Activated CD4-positive, alpha-beta T cell treated with anti-CD3 and anti-CD28 coated beads, Interleukin-2, amount 10 ng/mL, durations not matched to agents 7 days and 5 days (primary cell): Measurements from ENCODE around the gene RNASEL. TPM values are rescaled to one million over a fixed set of nuclear protein-coding genes. Genes with fewer than 3 reads are reported as not detected.

Source experiments
- CTCF ChIA-PET: fragments of 350-600 bp; sonication (Branson Sonifier 250); formaldehyde crosslinking; loops from one replicate; lab custom pipeline; 2021; ENCODE audit warnings: antibody characterized with exemption; lab: Charles Lee
- POLR2A ChIA-PET: fragments of 350-600 bp; sonication (Branson Sonifier 250); formaldehyde crosslinking; loops from one replicate; lab custom pipeline; 2021; ENCODE audit warnings: antibody characterized with exemption; lab: Charles Lee
- DNase-seq: peaks from one replicate; pipeline ENCODE4 v3.0.0-alpha.2; 2020
- H3K27ac Mint-ChIP-seq: one replicate; pipeline ENCODE4 v1.8.0; 2021; ENCODE audit warnings: mild to moderate bottlenecking, moderate library complexity, mixed read lengths
- H3K27me3 Mint-ChIP-seq: one replicate; pipeline ENCODE4 v1.8.0; 2021; ENCODE audit warnings: mixed read lengths
- H3K36me3 Mint-ChIP-seq: one replicate; pipeline ENCODE4 v1.8.0; 2021; ENCODE audit warnings: low read depth, mixed read lengths
- H3K4me1 Mint-ChIP-seq: one replicate; pipeline ENCODE4 v1.8.0; 2021; ENCODE audit warnings: mixed read lengths
- H3K4me3 Mint-ChIP-seq: one replicate; pipeline ENCODE4 v1.8.0; 2021; ENCODE audit warnings: mild to moderate bottlenecking, moderate library complexity, mixed read lengths
- H3K9me3 Mint-ChIP-seq: one replicate; pipeline ENCODE4 v1.8.0; 2021; ENCODE audit warnings: mixed read lengths
- total RNA-seq, 2 experiments: library from RNA; stranded (reverse); gene quantifications; one replicate each; pipeline ENCODE4 v1.2.3, GENCODE V29; 2021

Gene RNASEL
- total RNA-seq, 2 experiments from 2014 or later = 6.7 to 7.3 TPM

GRCh38 chr1:182603646-182604174 is 14.7 kb upstream of the RNASEL start:
- peaks cover 16% of the 10 kb centered on the region for H3K4me1 Mint-ChIP-seq
- POLR2A ChIA-PET = interaction anchor here (1.2 kb wide), 1 partner anchor 12 kb away, joined by 5 read pairs; no protein-coding TSS in a partner anchor
- H3K27me3 Mint-ChIP-seq = peaks cover 41% of the 10 kb centered on the region
- H3K27ac Mint-ChIP-seq = peak overlapping the region; percentile 81
- peak overlapping the region; percentile 73 for H3K4me3 Mint-ChIP-seq
- no peak for DNase-seq
- peaks cover 2% of the 10 kb centered on the region for H3K36me3 Mint-ChIP-seq
- CTCF ChIA-PET = interaction anchor here (0.9 to 15.9 kb wide), 10 partner anchors 8 to 236 kb away, joined by 3 to 238 read pairs (median 4); no protein-coding TSS in a partner anchor
- H3K9me3 Mint-ChIP-seq = no peaks in the 10 kb centered on the region

GRCh38 chr1:182602935-182603645 is 14.0 kb upstream of the RNASEL start:
- H3K27ac Mint-ChIP-seq = peak overlapping the region; percentile 81
- ChIA-PET POLR2A (interaction anchor here (1.2 kb wide), 1 partner anchor 13 kb away, joined by 5 read pairs; no protein-coding TSS in a partner anchor), CTCF (interaction anchor here (1.0 to 15.9 kb wide), 7 partner anchors 9 to 182 kb away, joined by 3 to 238 read pairs (median 4); no protein-coding TSS in a partner anchor)
- peaks cover 2% of the 10 kb centered on the region for H3K36me3 Mint-ChIP-seq
- H3K27me3 Mint-ChIP-seq = peaks cover 36% of the 10 kb centered on the region
- H3K4me3 Mint-ChIP-seq = peak overlapping the region; percentile 73
- H3K4me1 Mint-ChIP-seq = peaks cover 15% of the 10 kb centered on the region
- H3K9me3 Mint-ChIP-seq = no peaks in the 10 kb centered on the region
- peak; percentile 41 for DNase-seq

GRCh38 chr1:182601913-182602312 is 12.9 kb upstream of the RNASEL start:
- Mint-ChIP-seq H3K36me3 (peaks cover 2% of the 10 kb centered on the region), H3K4me3 (no peak overlapping the region), H3K27me3 (peaks cover 34% of the 10 kb centered on the region), H3K27ac (no peak overlapping the region), H3K9me3 (no peaks in the 10 kb centered on the region), H3K4me1 (peaks cover 7% of the 10 kb centered on the region)
- ChIA-PET POLR2A (no interaction called here), CTCF (interaction anchor here (0.7 to 15.9 kb wide), 5 partner anchors 9 to 183 kb away, joined by 4 to 238 read pairs (median 9); partner anchors contain the start of gene RNASEL)
- DNase-seq = no peak

GRCh38 chr1:182601416-182601786 is 12.3 kb upstream of the RNASEL start:
- Mint-ChIP-seq H3K4me3 (no peak overlapping the region), H3K27me3 (peaks cover 30% of the 10 kb centered on the region), H3K4me1 (peaks cover 6% of the 10 kb centered on the region), H3K9me3 (no peaks in the 10 kb centered on the region), H3K27ac (no peak overlapping the region), H3K36me3 (peaks cover 2% of the 10 kb centered on the region)
- peak; percentile 82 for DNase-seq
- CTCF ChIA-PET = interaction anchor here (0.7 to 15.9 kb wide), 8 partner anchors 9 to 239 kb away, joined by 3 to 238 read pairs (median 6); partner anchors contain the start of gene RNASEL
- POLR2A ChIA-PET = interaction anchor here (0.7 kb wide), 1 partner anchor 181 kb away, joined by 3 read pairs; no protein-coding TSS in a partner anchor

GRCh38 chr1:182600745-182601415 is 11.8 kb upstream of the RNASEL start:
- Mint-ChIP-seq H3K4me1 (peaks cover 6% of the 10 kb centered on the region), H3K27ac (no peak overlapping the region), H3K27me3 (peaks cover 27% of the 10 kb centered on the region), H3K4me3 (no peak overlapping the region), H3K9me3 (no peaks in the 10 kb centered on the region), H3K36me3 (peaks cover 2% of the 10 kb centered on the region)
- CTCF ChIA-PET = interaction anchor here (0.6 to 15.9 kb wide), 12 partner anchors 8 to 452 kb away, joined by 3 to 238 read pairs (median 4); partner anchors contain the start of gene RNASEL
- no peak for DNase-seq
- POLR2A ChIA-PET = interaction anchor here (0.7 kb wide), 1 partner anchor 181 kb away, joined by 3 read pairs; no protein-coding TSS in a partner anchor

GRCh38 chr1:182600036-182600713 is 11.1 kb upstream of the RNASEL start:
- Mint-ChIP-seq H3K9me3 (no peaks in the 10 kb centered on the region), H3K27ac (no peak overlapping the region), H3K36me3 (peaks cover 2% of the 10 kb centered on the region), H3K27me3 (peaks cover 20% of the 10 kb centered on the region), H3K4me3 (no peak overlapping the region), H3K4me1 (peaks cover 2% of the 10 kb centered on the region)
- ChIA-PET CTCF (interaction anchor here (1.0 to 15.9 kb wide), 9 partner anchors 11 to 240 kb away, joined by 3 to 238 read pairs (median 4); partner anchors contain the start of gene RNASEL), POLR2A (no interaction called here)
- DNase-seq = no peak

- CTCF ChIA-PET = interaction anchor here (0.7 to 15.9 kb wide), 5 partner anchors 8 to 198 kb away, joined by 3 to 238 read pairs (median 4); partner anchors contain the start of gene RNASEL
- Mint-ChIP-seq H3K36me3 (peaks cover 2% of the 10 kb centered on the region), H3K4me1 (peaks cover 2% of the 10 kb centered on the region), H3K27ac (no peak overlapping the region), H3K4me3 (no peak overlapping the region), H3K9me3 (no peaks in the 10 kb centered on the region), H3K27me3 (peaks cover 12% of the 10 kb centered on the region)
- POLR2A ChIA-PET = interaction anchor here (1.4 kb wide), 1 partner anchor 11 kb away, joined by 3 read pairs; no protein-coding TSS in a partner anchor
- DNase-seq = peak; percentile 27
Measured at GRCh38 chr1:182599339-182599738, 10.3 kb upstream of the RNASEL start.

GRCh38 chr1:182598296-182598695 is 9.2 kb upstream of the RNASEL start:
- H3K36me3 Mint-ChIP-seq = peaks cover 2% of the 10 kb centered on the region
- no peak overlapping the region for H3K27ac Mint-ChIP-seq
- H3K4me1 Mint-ChIP-seq = peaks cover 2% of the 10 kb centered on the region
- DNase-seq = no peak
- POLR2A ChIA-PET = interaction anchor here (1.2 to 1.4 kb wide), 2 partner anchors 10 to 184 kb away, joined by 3 to 4 read pairs; no protein-coding TSS in a partner anchor
- peaks cover 15% of the 10 kb centered on the region for H3K27me3 Mint-ChIP-seq
- no peak overlapping the region for H3K4me3 Mint-ChIP-seq
- H3K9me3 Mint-ChIP-seq = no peaks in the 10 kb centered on the region
- CTCF ChIA-PET = interaction anchor here (0.7 to 15.9 kb wide), 11 partner anchors 9 to 699 kb away, joined by 3 to 238 read pairs (median 3); partner anchors contain the start of gene RNASEL

GRCh38 chr1:182596934-182597333 is 7.9 kb upstream of the RNASEL start:
- ChIA-PET CTCF (interaction anchor here (0.6 to 15.9 kb wide), 8 partner anchors 10 to 509 kb away, joined by 3 to 238 read pairs (median 4); no protein-coding TSS in a partner anchor), POLR2A (no interaction called here)
- DNase-seq = no peak
- H3K27me3 Mint-ChIP-seq = peaks cover 20% of the 10 kb centered on the region
- no peak overlapping the region for H3K4me3 Mint-ChIP-seq
- H3K27ac Mint-ChIP-seq = no peak overlapping the region
- peaks cover 2% of the 10 kb centered on the region for H3K36me3 Mint-ChIP-seq
- H3K9me3 Mint-ChIP-seq = no peaks in the 10 kb centered on the region
- peaks cover 2% of the 10 kb centered on the region for H3K4me1 Mint-ChIP-seq

- no peak overlapping the region for H3K27ac Mint-ChIP-seq
- no peak overlapping the region for H3K4me3 Mint-ChIP-seq
- peaks cover 23% of the 10 kb centered on the region for H3K27me3 Mint-ChIP-seq
- peak; percentile 70 for DNase-seq
- peaks cover 2% of the 10 kb centered on the region for H3K4me1 Mint-ChIP-seq
- POLR2A ChIA-PET = no interaction called here
- no peaks in the 10 kb centered on the region for H3K9me3 Mint-ChIP-seq
- CTCF ChIA-PET = interaction anchor here (0.8 to 15.9 kb wide), 17 partner anchors 9 to 527 kb away, joined by 3 to 238 read pairs (median 4); partner anchors contain the start of genes NPL and RGS16
- peaks cover 2% of the 10 kb centered on the region for H3K36me3 Mint-ChIP-seq
Measured at GRCh38 chr1:182595641-182596240, 6.7 kb upstream of the RNASEL start.

GRCh38 chr1:182589931-182590330 is 875 bp upstream of the RNASEL start:
- ChIA-PET CTCF (interaction anchor here (1.0 to 4.4 kb wide), 5 partner anchors 10 to 505 kb away, joined by 3 to 24 read pairs (median 4); no protein-coding TSS in a partner anchor), POLR2A (no interaction called here)
- no peak for DNase-seq
- H3K4me1 Mint-ChIP-seq = peaks cover 22% of the 10 kb centered on the region
- H3K27me3 Mint-ChIP-seq = peaks cover 15% of the 10 kb centered on the region
- H3K27ac Mint-ChIP-seq = peak overlapping the region; percentile 68
- peaks cover 14% of the 10 kb centered on the region for H3K36me3 Mint-ChIP-seq
- no peaks in the 10 kb centered on the region for H3K9me3 Mint-ChIP-seq
- peak overlapping the region; percentile 91 for H3K4me3 Mint-ChIP-seq
